ENCODE results near the gene JAG2.

Gene JAG2

GRCh38 chr14:105124823-105125222, 43.8 kb downstream of the JAG2 start:
- no peaks in the 10 kb centered on the region for H3K27me3 ChIP-seq (ENCODE audit: low read length)

DNA sequence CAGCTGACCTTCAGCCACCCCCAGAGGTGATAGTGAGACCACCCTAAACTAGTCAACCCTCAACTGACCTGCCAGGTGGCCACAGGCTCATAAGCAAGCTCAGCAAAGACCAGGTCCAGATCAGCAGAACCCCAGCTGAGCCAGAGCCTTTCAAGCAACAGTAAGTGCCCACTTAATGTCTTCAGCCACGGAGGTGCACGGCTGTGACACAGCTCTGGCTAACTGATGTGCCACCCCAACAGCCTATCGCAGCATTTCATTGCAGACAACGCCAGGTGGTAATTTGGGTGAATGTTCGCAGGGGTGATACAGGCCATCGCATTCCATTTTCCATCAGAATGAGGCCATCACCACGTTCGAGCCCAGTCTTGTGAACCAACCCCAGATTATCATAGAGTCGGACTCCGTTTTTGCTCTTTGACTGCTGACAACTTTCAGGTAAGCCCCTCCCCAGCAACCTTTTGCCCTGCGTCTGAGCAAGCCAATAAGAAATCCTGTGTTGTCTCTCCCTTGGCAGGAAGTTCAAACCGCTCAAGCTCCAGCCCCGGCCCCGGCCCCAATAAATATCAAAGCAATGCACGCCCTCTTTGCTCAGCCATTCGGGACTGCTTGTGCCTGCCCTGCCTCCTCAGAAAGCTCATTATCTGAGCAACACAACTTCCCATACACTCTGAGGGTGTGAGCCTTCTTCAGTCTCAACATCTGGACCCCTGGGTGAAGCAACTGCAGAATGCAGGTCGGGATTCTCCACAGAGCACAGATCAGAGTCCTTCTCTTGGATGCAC, 44.4 kb downstream of the JAG2 start:
- Histone ChIP-seq H2AFZ (ENCODE audit: low read depth, low read length, severe bottlenecking) (no peak overlapping the region), H3K4me2 (ENCODE audit: low read depth, low read length, poor library complexity, severe bottlenecking) (no peak overlapping the region), H3K79me2 (ENCODE audit: insufficient read depth, low read length) (no peaks in the 10 kb centered on the region), H3K36me3 (ENCODE audit: low read length) (no peaks in the 10 kb centered on the region), H3F3A (ENCODE audit: insufficient read depth) (no peaks in the 10 kb centered on the region), H3K9me2 (replicated peaks; ENCODE audit: insufficient read depth, low read length) (no peaks in the 10 kb centered on the region), H3K27ac (ENCODE audit: low read depth, low read length) (no peak overlapping the region), H3K4me3 (ENCODE audit: insufficient read depth, low read length, poor library complexity, severe bottlenecking) (no peak overlapping the region), H3K9me3 (ENCODE audit: insufficient read depth, low read length) (no peaks in the 10 kb centered on the region), H4K20me1 (ENCODE audit: low read depth, low read length) (no peaks in the 10 kb centered on the region), H3K9ac (ENCODE audit: low read length) (no peak overlapping the region), H3K27me3 (ENCODE audit: low read length) (no peaks in the 10 kb centered on the region)
- no peak for TF ChIP-seq EZH2phosphoT487 (conservative IDR thresholded peaks at IDR 0.05; ENCODE audit: low read length)
- TF ChIP-seq, protein P1, sequence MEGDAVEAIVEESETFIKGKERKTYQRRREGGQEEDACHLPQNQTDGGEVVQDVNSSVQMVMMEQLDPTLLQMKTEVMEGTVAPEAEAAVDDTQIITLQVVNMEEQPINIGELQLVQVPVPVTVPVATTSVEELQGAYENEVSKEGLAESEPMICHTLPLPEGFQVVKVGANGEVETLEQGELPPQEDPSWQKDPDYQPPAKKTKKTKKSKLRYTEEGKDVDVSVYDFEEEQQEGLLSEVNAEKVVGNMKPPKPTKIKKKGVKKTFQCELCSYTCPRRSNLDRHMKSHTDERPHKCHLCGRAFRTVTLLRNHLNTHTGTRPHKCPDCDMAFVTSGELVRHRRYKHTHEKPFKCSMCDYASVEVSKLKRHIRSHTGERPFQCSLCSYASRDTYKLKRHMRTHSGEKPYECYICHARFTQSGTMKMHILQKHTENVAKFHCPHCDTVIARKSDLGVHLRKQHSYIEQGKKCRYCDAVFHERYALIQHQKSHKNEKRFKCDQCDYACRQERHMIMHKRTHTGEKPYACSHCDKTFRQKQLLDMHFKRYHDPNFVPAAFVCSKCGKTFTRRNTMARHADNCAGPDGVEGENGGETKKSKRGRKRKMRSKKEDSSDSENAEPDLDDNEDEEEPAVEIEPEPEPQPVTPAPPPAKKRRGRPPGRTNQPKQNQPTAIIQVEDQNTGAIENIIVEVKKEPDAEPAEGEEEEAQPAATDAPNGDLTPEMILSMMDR (IDR thresholded peaks at IDR 0.05; ENCODE audit: insufficient read depth, low read length, poor library complexity, severe bottlenecking), result no peak

More at GRCh38 chr14:105124823-105125222, 43.8 kb downstream of the JAG2 start:
- Histone ChIP-seq H3K4me3 (ENCODE audit: insufficient read depth, low read length, poor library complexity, severe bottlenecking) (no peak overlapping the region), H3F3A (ENCODE audit: insufficient read depth) (no peaks in the 10 kb centered on the region), H3K9ac (ENCODE audit: low read length) (no peak overlapping the region), H2AFZ (ENCODE audit: low read depth, low read length, severe bottlenecking) (no peak overlapping the region), H3K4me2 (ENCODE audit: low read depth, low read length, poor library complexity, severe bottlenecking) (no peak overlapping the region), H3K79me2 (ENCODE audit: insufficient read depth, low read length) (no peaks in the 10 kb centered on the region), H3K27ac (ENCODE audit: low read depth, low read length) (no peak overlapping the region), H4K20me1 (ENCODE audit: low read depth, low read length) (no peaks in the 10 kb centered on the region), H3K9me3 (ENCODE audit: insufficient read depth, low read length) (no peaks in the 10 kb centered on the region), H3K9me2 (replicated peaks; ENCODE audit: insufficient read depth, low read length) (no peaks in the 10 kb centered on the region), H3K36me3 (ENCODE audit: low read length) (no peaks in the 10 kb centered on the region)
- TF ChIP-seq EZH2phosphoT487 (conservative IDR thresholded peaks at IDR 0.05; ENCODE audit: low read length), result no peak
- TF ChIP-seq, protein P1 (IDR thresholded peaks at IDR 0.05; ENCODE audit: insufficient read depth, low read length, poor library complexity, severe bottlenecking), result no peak

- Histone ChIP-seq H3K4me3 (ENCODE audit: insufficient read depth, low read length, poor library complexity, severe bottlenecking) (no peak overlapping the region), H3K4me2 (ENCODE audit: low read depth, low read length, poor library complexity, severe bottlenecking) (no peak overlapping the region)
These were observed 45.4 kb downstream of the JAG2 start for GRCh38 chr14:105123064-105123665.

More at GRCh38 chr14:105123064-105123665, 45.4 kb downstream of the JAG2 start:
- H4K20me1 ChIP-seq (ENCODE audit: low read depth, low read length), result no peaks in the 10 kb centered on the region
- H3K9me2 ChIP-seq (replicated peaks; ENCODE audit: insufficient read depth, low read length), result no peaks in the 10 kb centered on the region
- H3K9me3 ChIP-seq (ENCODE audit: insufficient read depth, low read length), result no peaks in the 10 kb centered on the region
- H3K27ac ChIP-seq (ENCODE audit: low read depth, low read length), result no peak overlapping the region
- H3K9ac ChIP-seq (ENCODE audit: low read length), result no peak overlapping the region
- no peak overlapping the region for H2AFZ ChIP-seq (ENCODE audit: low read depth, low read length, severe bottlenecking)
- H3K36me3 ChIP-seq (ENCODE audit: low read length), result no peaks in the 10 kb centered on the region
- no peaks in the 10 kb centered on the region for H3F3A ChIP-seq (ENCODE audit: insufficient read depth)
- no peaks in the 10 kb centered on the region for H3K79me2 ChIP-seq (ENCODE audit: insufficient read depth, low read length)
- H3K27me3 ChIP-seq (ENCODE audit: low read length), result no peaks in the 10 kb centered on the region
- TF ChIP-seq, protein P1 (IDR thresholded peaks at IDR 0.05; ENCODE audit: insufficient read depth, low read length, poor library complexity, severe bottlenecking), result no peak
- no peak for TF ChIP-seq EZH2phosphoT487 (conservative IDR thresholded peaks at IDR 0.05; ENCODE audit: low read length)
